ENCODE measurements around the gene NFASC. TPM values are rescaled to one million over a fixed set of nuclear protein-coding genes. Genes with fewer than 3 reads are reported as not detected.

NFASC gene
- total RNA-seq, 2 experiments from 2014 or later = 0.32 TPM; not detected in 1

DNA sequence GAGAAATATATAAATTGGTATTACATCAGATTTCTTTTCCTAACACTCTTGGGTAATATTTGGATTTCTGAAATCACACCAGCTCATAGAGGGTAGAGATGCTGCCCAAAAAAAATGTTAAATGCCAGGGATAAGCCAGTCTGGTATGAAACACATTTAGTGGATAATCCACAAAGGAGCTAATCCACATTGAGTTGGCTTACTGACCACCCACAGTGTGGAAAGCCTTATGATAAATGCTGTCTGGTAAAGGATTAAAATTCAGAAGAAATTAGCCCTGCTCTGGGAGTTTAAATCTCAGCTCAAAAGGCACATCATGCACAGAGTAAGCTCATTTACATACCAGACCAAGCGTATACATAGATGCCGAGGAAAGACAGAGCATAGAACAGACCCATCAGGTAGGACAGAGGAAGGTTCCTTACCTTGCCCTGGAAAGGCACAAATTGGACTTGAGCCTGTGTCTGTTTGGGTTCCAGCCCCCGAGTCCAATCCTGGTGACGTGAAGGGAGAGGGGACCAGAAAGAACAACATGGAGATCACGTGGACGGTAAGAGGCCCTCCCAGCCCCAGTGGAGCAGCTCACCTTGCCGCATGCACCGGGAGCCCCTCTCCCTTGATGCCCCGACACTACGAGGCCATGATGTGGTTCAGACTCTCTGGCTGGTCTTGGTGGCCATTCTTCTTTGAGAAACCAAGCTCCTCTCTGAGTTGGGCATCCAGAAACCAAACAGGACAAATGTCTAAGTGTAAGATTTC lies 109.4 kb downstream of the NFASC start:
- peaks cover 14% of the 10 kb centered on the region for H3K27me3 Mint-ChIP-seq (ENCODE audit: low read depth)
- no peak for DNase-seq
- H3K9me3 Mint-ChIP-seq (ENCODE audit: insufficient read depth) = no peaks in the 10 kb centered on the region
- H3K27ac Mint-ChIP-seq = no peak overlapping the region
- no peak overlapping the region for H3K4me3 Mint-ChIP-seq
- ChIA-PET CTCF (interaction anchor here (0.6 to 3.9 kb wide), 5 partner anchors 9 to 173 kb away, joined by 3 to 23 read pairs (median 4); no protein-coding TSS in a partner anchor), POLR2A (no interaction called here)
- no peak for ATAC-seq
- H3K4me1 Mint-ChIP-seq (ENCODE audit: low read depth) = peaks cover 8% of the 10 kb centered on the region
- no peaks in the 10 kb centered on the region for H3K36me3 Mint-ChIP-seq (ENCODE audit: low read depth)

- Mint-ChIP-seq H3K36me3 (ENCODE audit: low read depth) (no peaks in the 10 kb centered on the region), H3K4me1 (ENCODE audit: low read depth) (peaks cover 8% of the 10 kb centered on the region), H3K27ac (no peak overlapping the region), H3K27me3 (ENCODE audit: low read depth) (peaks cover 17% of the 10 kb centered on the region), H3K9me3 (ENCODE audit: insufficient read depth) (no peaks in the 10 kb centered on the region), H3K4me3 (no peak overlapping the region)
- no peak for DNase-seq
- no peak for ATAC-seq
- CTCF ChIA-PET = interaction anchor here (3.4 to 3.9 kb wide), 2 partner anchors 8 to 81 kb away, joined by 15 to 23 read pairs; no protein-coding TSS in a partner anchor
- POLR2A ChIA-PET = no interaction called here
These were observed 110.3 kb downstream of the NFASC start for GRCh38 chr1:204980840-204981405.

GRCh38 chr1:204983136-204983535 lies 112.5 kb downstream of the NFASC start:
- ChIA-PET CTCF (interaction anchor here (12.3 kb wide), 1 partner anchor 79 kb away, joined by 236 read pairs; no protein-coding TSS in a partner anchor), POLR2A (no interaction called here)
- Mint-ChIP-seq H3K36me3 (ENCODE audit: low read depth) (no peaks in the 10 kb centered on the region), H3K27ac (no peak overlapping the region), H3K9me3 (ENCODE audit: insufficient read depth) (no peaks in the 10 kb centered on the region), H3K4me1 (ENCODE audit: low read depth) (peaks cover 8% of the 10 kb centered on the region), H3K27me3 (ENCODE audit: low read depth) (peaks cover 17% of the 10 kb centered on the region), H3K4me3 (no peak overlapping the region)
- no peak for ATAC-seq
- DNase-seq = no peak

- Mint-ChIP-seq H3K4me3 (no peak overlapping the region), H3K27ac (no peak overlapping the region), H3K36me3 (ENCODE audit: low read depth) (no peaks in the 10 kb centered on the region), H3K27me3 (ENCODE audit: low read depth) (peaks cover 17% of the 10 kb centered on the region), H3K9me3 (ENCODE audit: insufficient read depth) (no peaks in the 10 kb centered on the region), H3K4me1 (ENCODE audit: low read depth) (peaks cover 8% of the 10 kb centered on the region)
- no peak for ATAC-seq
- ChIA-PET CTCF (interaction anchor here (12.3 kb wide), 1 partner anchor 78 kb away, joined by 236 read pairs; no protein-coding TSS in a partner anchor), POLR2A (no interaction called here)
- no peak for DNase-seq
These were observed 113.2 kb downstream of the NFASC start for GRCh38 chr1:204983881-204984280.

DNA sequence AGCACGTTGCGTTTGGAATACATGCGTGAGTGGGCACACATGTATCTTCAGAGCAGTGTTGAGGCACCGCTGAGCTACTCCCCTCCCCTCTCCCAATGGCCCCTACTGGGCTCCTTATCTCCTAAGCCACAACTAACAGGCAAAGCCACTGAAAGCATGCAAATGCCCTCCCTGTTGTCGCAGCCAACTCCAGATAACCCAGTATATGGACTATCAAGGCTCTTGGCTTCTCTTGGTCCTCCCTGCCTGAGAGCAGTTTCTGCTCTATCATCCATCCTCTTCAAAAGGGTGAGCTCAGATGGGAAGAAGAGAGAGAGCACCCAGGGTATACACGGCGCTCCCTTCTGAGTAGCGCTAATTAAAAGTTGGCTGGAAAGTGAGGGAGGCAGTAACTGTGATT lies 113.8 kb downstream of the NFASC start:
- no peak for DNase-seq
- Mint-ChIP-seq H3K36me3 (ENCODE audit: low read depth) (no peaks in the 10 kb centered on the region), H3K27ac (no peak overlapping the region), H3K9me3 (ENCODE audit: insufficient read depth) (no peaks in the 10 kb centered on the region), H3K4me1 (ENCODE audit: low read depth) (peaks cover 8% of the 10 kb centered on the region), H3K4me3 (no peak overlapping the region), H3K27me3 (ENCODE audit: low read depth) (peaks cover 19% of the 10 kb centered on the region)
- POLR2A ChIA-PET = no interaction called here
- no peak for ATAC-seq
- CTCF ChIA-PET = interaction anchor here (12.3 kb wide), 1 partner anchor 78 kb away, joined by 236 read pairs; no protein-coding TSS in a partner anchor

GRCh38 chr1:204986181-204986580 lies 115.5 kb downstream of the NFASC start:
- CTCF ChIA-PET = interaction anchor here (12.3 kb wide), 1 partner anchor 76 kb away, joined by 236 read pairs; no protein-coding TSS in a partner anchor
- Mint-ChIP-seq H3K4me1 (ENCODE audit: low read depth) (peaks cover 8% of the 10 kb centered on the region), H3K27ac (no peak overlapping the region), H3K9me3 (ENCODE audit: insufficient read depth) (no peaks in the 10 kb centered on the region), H3K36me3 (ENCODE audit: low read depth) (no peaks in the 10 kb centered on the region), H3K27me3 (ENCODE audit: low read depth) (peaks cover 21% of the 10 kb centered on the region), H3K4me3 (no peak overlapping the region)
- ATAC-seq = no peak
- POLR2A ChIA-PET = no interaction called here
- no peak for DNase-seq

GRCh38 chr1:204987689-204988088 lies 117.0 kb downstream of the NFASC start:
- POLR2A ChIA-PET = no interaction called here
- ATAC-seq = no peak
- DNase-seq = no peak
- Mint-ChIP-seq H3K4me1 (ENCODE audit: low read depth) (peaks cover 15% of the 10 kb centered on the region), H3K27me3 (ENCODE audit: low read depth) (peaks cover 19% of the 10 kb centered on the region), H3K36me3 (ENCODE audit: low read depth) (no peaks in the 10 kb centered on the region), H3K9me3 (ENCODE audit: insufficient read depth) (no peaks in the 10 kb centered on the region), H3K4me3 (no peak overlapping the region), H3K27ac (no peak overlapping the region)
- CTCF ChIA-PET = interaction anchor here (1.3 to 12.3 kb wide), 6 partner anchors 9 to 267 kb away, joined by 4 to 236 read pairs (median 17); partner anchors contain the start of gene RBBP5

DNA sequence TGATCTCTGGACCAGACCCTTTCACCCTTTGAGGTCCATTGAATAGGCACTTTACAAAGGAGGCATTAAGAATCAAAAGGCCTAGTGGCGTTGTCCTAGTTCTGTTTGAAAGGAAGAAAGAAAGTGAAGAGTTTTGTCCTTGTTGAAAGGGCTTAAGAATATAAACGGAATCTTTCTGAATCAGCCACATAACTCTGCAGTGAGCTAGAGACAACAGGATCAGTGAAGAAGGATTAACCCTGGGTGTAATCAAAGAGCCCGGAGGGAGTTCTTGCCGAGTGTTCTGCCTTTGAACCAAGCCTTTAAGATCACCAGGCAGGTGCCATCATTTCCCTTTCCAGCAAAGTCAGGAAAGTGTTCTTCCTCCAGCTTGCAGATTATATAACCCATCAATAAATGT lies 117.5 kb downstream of the NFASC start:
- POLR2A ChIA-PET = no interaction called here
- DNase-seq (no peak), ATAC-seq (no peak)
- peaks cover 16% of the 10 kb centered on the region for H3K4me1 Mint-ChIP-seq (ENCODE audit: low read depth)
- H3K27ac Mint-ChIP-seq = no peak overlapping the region
- H3K36me3 Mint-ChIP-seq (ENCODE audit: low read depth) = no peaks in the 10 kb centered on the region
- H3K9me3 Mint-ChIP-seq (ENCODE audit: insufficient read depth) = no peaks in the 10 kb centered on the region
- CTCF ChIA-PET = interaction anchor here (1.3 to 12.3 kb wide), 9 partner anchors 9 to 274 kb away, joined by 4 to 236 read pairs (median 10); partner anchors contain the start of gene RBBP5
- H3K27me3 Mint-ChIP-seq (ENCODE audit: low read depth) = peaks cover 15% of the 10 kb centered on the region
- no peak overlapping the region for H3K4me3 Mint-ChIP-seq

DNA sequence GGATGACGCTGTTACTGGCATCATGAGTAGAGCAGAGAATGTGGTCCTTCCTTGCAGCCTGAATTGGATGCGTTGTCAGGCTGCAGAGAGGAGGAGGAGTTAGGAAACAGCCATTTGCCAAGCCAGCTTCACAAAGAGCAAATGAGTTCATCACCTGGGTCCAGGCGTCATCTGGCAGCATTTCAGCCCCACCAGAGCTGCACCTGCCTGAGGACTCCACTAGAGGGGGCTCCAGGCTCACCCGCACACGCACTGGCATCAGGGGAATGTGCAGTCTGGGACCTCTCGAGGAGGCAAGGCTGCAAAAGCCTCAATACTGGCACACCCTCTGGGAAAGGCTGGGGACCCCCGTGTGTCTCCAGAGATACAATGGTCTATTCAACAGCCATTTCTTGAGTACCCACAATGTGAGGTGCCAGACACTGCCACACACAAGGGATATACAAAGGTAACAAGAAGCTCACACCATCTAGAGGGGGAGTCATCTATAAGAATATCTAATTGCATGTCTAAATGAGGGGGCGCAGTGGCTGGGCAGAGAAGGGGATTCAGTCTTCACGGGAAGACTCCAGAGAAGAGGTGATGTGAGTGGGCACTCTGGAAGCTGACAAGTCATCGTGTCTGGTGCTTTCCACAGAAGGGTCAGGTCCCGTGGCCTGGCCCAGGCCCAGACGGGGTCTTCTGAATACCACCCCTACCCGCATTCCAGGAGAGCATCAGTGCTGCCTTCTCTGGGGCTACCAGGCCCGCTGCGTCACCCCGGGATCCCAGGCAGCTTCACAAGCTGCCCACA lies 118.8 kb downstream of the NFASC start:
- CTCF ChIA-PET = interaction anchor here (0.6 to 12.3 kb wide), 31 partner anchors 9 to 365 kb away, joined by 3 to 236 read pairs (median 4); partner anchors contain the start of genes RBBP5 and TMCC2
- no peak overlapping the region for H3K27ac Mint-ChIP-seq
- ATAC-seq (peak; percentile 66), DNase-seq (peak; percentile 73)
- no peaks in the 10 kb centered on the region for H3K9me3 Mint-ChIP-seq (ENCODE audit: insufficient read depth)
- POLR2A ChIA-PET = no interaction called here
- H3K4me1 Mint-ChIP-seq (ENCODE audit: low read depth) = peaks cover 14% of the 10 kb centered on the region
- H3K36me3 Mint-ChIP-seq (ENCODE audit: low read depth) = no peaks in the 10 kb centered on the region
- H3K27me3 Mint-ChIP-seq (ENCODE audit: low read depth) = peaks cover 9% of the 10 kb centered on the region
- no peak overlapping the region for H3K4me3 Mint-ChIP-seq

DNA sequence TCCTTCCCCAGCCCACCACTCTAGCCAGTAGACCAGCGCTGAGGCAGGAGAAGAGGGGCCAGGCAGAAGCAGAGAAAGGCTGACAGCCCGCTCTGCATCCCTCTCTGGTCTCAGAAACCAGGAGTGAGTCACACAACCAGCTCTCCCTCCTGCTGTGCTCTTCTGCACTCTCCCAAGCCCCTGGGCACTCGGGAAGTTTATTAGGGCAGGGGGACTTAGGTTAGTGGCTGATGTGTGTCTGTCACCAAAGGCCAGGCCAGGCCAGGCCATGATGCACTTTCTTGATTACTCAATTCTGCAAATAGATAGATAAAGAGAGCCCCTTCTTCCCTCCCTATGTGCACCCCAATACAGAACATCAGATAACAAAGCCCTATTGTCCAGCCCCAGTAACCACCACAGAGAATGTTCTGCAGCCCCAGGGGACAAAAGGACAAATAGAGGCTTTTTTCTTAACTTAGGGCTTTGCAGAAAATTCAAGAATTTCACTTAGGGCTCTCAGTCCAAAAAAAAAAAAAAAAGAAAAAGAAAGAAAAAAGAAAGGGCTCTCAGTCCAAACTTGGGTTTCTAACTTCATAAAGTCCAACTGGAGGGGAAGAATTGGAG lies 119.5 kb downstream of the NFASC start:
- Mint-ChIP-seq H3K27ac (no peak overlapping the region), H3K27me3 (ENCODE audit: low read depth) (peaks cover 7% of the 10 kb centered on the region), H3K4me3 (no peak overlapping the region), H3K4me1 (ENCODE audit: low read depth) (peaks cover 14% of the 10 kb centered on the region), H3K36me3 (ENCODE audit: low read depth) (no peaks in the 10 kb centered on the region), H3K9me3 (ENCODE audit: insufficient read depth) (no peaks in the 10 kb centered on the region)
- ATAC-seq = no peak
- DNase-seq = no peak
- ChIA-PET POLR2A (no interaction called here), CTCF (interaction anchor here (0.6 to 12.3 kb wide), 25 partner anchors 8 to 364 kb away, joined by 3 to 236 read pairs (median 7); partner anchors contain the start of genes RBBP5 and TMCC2)

DNA sequence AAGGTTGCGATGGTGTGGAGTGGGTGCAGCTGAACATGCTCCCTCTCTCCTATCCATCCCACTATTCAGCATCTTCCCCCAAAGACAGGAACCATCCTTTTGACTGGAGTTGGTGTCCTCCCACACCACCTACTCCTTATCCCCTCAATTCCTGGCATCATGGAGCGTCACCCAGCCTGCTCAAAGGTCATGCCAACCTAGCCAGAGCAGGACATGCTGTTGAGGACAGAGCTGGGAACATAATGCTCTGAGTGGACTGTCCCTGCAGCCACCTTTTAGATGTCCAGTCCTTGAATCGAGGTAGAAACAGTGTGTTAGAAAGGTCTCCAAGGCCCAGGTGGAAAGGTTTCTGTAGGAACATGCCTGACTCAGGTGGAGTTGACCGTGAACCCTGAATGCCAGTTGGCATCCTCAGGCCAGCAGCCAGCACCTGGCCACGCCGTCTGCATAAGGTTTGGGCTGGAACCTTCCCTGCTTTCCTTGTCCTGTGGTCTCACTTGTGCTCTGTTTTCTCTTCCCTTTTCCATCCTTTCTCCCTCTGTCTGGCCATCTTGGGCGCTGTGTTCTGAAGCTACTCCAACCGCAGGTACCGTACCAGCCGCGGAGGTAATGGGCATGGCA lies 120.2 kb downstream of the NFASC start:
- H3K36me3 Mint-ChIP-seq (ENCODE audit: low read depth) = no peaks in the 10 kb centered on the region
- ChIA-PET CTCF (interaction anchor here (2.6 to 12.3 kb wide), 3 partner anchors 71 to 266 kb away, joined by 8 to 236 read pairs (median 12); no protein-coding TSS in a partner anchor), POLR2A (no interaction called here)
- no peaks in the 10 kb centered on the region for H3K9me3 Mint-ChIP-seq (ENCODE audit: insufficient read depth)
- peaks cover 4% of the 10 kb centered on the region for H3K27me3 Mint-ChIP-seq (ENCODE audit: low read depth)
- H3K4me1 Mint-ChIP-seq (ENCODE audit: low read depth) = peaks cover 14% of the 10 kb centered on the region
- ATAC-seq = no peak
- DNase-seq = no peak
- no peak overlapping the region for H3K27ac Mint-ChIP-seq
- H3K4me3 Mint-ChIP-seq = no peak overlapping the region

Data from activated CD8-positive, alpha-beta T cell treated with anti-CD3 and anti-CD28 coated beads, Interleukin-2, amount 10 ng/mL, durations not matched to agents 7 days and 5 days (primary cell).